ENCODE measurements around the gene L3MBTL1. TPM values are rescaled to one million over a fixed set of nuclear protein-coding genes. Genes with fewer than 3 reads are reported as not detected.

Gene L3MBTL1
- total and polyA plus RNA-seq, 2 donors from 2014 or later, result 4.8 to 16.2 TPM

GRCh38 chr20:43513931-43514647, 6.6 kb downstream of the L3MBTL1 start:
- intact Hi-C loops (cut with DNase I), result no loop called here
- Histone ChIP-seq H3K9me3 (ENCODE audit: control insufficient read depth in 2 of 3, insufficient read depth in 1 of 3, low read length in 3 of 3) (no peaks in the 10 kb centered on the region), H3K4me1 (ENCODE audit: control insufficient read depth in 2 of 3, insufficient read depth in 2 of 3, low read depth in 1 of 3, low read length in 3 of 3) (peaks cover 0 to 12% (median 0%) of the 10 kb centered on the region in 3 donors), H3K4me3 (ENCODE audit: low read length in 3 of 3) (peak overlapping the region; percentile 60 to 77 (median 74)), H3K9ac (ENCODE audit: low read length in 3 of 3) (peak overlapping the region in 2 of 3 donors; percentile 47 to 58), H3K27me3 (ENCODE audit: control insufficient read depth, insufficient read depth, low read length) (no peaks in the 10 kb centered on the region), H3K36me3 (ENCODE audit: control insufficient read depth in 2 of 3, insufficient read depth in 3 of 3, low read length in 3 of 3) (no peaks in the 10 kb centered on the region), H3K27ac (ENCODE audit: low read depth in 2 of 2, low read length in 2 of 2) (peak overlapping the region; percentile 57 to 72)
- FAIRE-seq (peak; percentile 76), DNase-seq (peak; percentile 99 to 100 (median 99))
- peak; percentile 17 for TF ChIP-seq CTCF (IDR thresholded peaks at IDR 0.05; ENCODE audit: borderline replicate concordance, extremely low read depth, insufficient read depth)

- H3K36me3 ChIP-seq (ENCODE audit: control insufficient read depth in 2 of 3, insufficient read depth in 3 of 3, low read length in 3 of 3), result no peaks in the 10 kb centered on the region
- intact Hi-C loops (cut with DNase I), result no loop called here
- no peaks in the 10 kb centered on the region for H3K9me3 ChIP-seq (ENCODE audit: control insufficient read depth in 2 of 3, insufficient read depth in 1 of 3, low read length in 3 of 3)
- DNase-seq (peak in 1 of 5 donors; percentile 84), FAIRE-seq (no peak)
- no peak for TF ChIP-seq CTCF (IDR thresholded peaks at IDR 0.05; ENCODE audit: borderline replicate concordance, extremely low read depth, insufficient read depth)
- peak overlapping the region; percentile 57 to 72 for H3K27ac ChIP-seq (ENCODE audit: low read depth in 2 of 2, low read length in 2 of 2)
- H3K27me3 ChIP-seq (ENCODE audit: control insufficient read depth, insufficient read depth, low read length), result no peaks in the 10 kb centered on the region
- H3K4me1 ChIP-seq (ENCODE audit: control insufficient read depth in 2 of 3, insufficient read depth in 2 of 3, low read depth in 1 of 3, low read length in 3 of 3), result peaks cover 0 to 12% (median 0%) of the 10 kb centered on the region in 3 donors
- peak overlapping the region in 2 of 3 donors; percentile 19 to 47 for H3K9ac ChIP-seq (ENCODE audit: low read length in 3 of 3)
- peak overlapping the region; percentile 59 to 77 (median 60) for H3K4me3 ChIP-seq (ENCODE audit: low read length in 3 of 3)
Observed at GRCh38 chr20:43514648-43514999, 7.1 kb downstream of the L3MBTL1 start.

- Histone ChIP-seq H3K9ac (ENCODE audit: low read length in 3 of 3) (no peak overlapping the region), H3K36me3 (ENCODE audit: control insufficient read depth in 2 of 3, insufficient read depth in 3 of 3, low read length in 3 of 3) (no peaks in the 10 kb centered on the region), H3K27ac (ENCODE audit: low read depth in 2 of 2, low read length in 2 of 2) (no peak overlapping the region), H3K9me3 (ENCODE audit: control insufficient read depth in 2 of 3, insufficient read depth in 1 of 3, low read length in 3 of 3) (no peaks in the 10 kb centered on the region), H3K4me3 (ENCODE audit: low read length in 3 of 3) (no peak overlapping the region), H3K4me1 (ENCODE audit: control insufficient read depth in 2 of 3, insufficient read depth in 2 of 3, low read depth in 1 of 3, low read length in 3 of 3) (peaks cover 0 to 12% (median 0%) of the 10 kb centered on the region in 3 donors), H3K27me3 (ENCODE audit: control insufficient read depth, insufficient read depth, low read length) (no peaks in the 10 kb centered on the region)
- DNase-seq (no peak), FAIRE-seq (no peak)
- intact Hi-C loops (cut with DNase I), result no loop called here
- TF ChIP-seq CTCF (IDR thresholded peaks at IDR 0.05; ENCODE audit: borderline replicate concordance, extremely low read depth, insufficient read depth), result no peak
Observed at GRCh38 chr20:43515628-43516027, 8.1 kb downstream of the L3MBTL1 start.

All from kidney (tissue), 14 donors.